WTC11 (cell line): ENCODE data around the gene EBI3. TPM values are rescaled to one million over a fixed set of nuclear protein-coding genes. Genes with fewer than 3 reads are reported as not detected.

Source experiments
- ATAC-seq: fragments of 200-7000 bp; cut with Tn5 transposase; 2 replicates; pipeline ENCODE4 v1.10.0; 2021; ENCODE audit warnings: mild to moderate bottlenecking, moderate library complexity
- CTCF ChIA-PET: fragments of 300-600 bp; sonication (Branson Sonifier 250); formaldehyde crosslinking; loops from one replicate; lab custom pipeline; 2021; ENCODE audit warnings: antibody characterized with exemption; lab: Charles Lee
- POLR2A ChIA-PET: fragments of 350-600 bp; sonication (Branson Sonifier 250); formaldehyde crosslinking; loops from one replicate; lab custom pipeline; 2021; ENCODE audit warnings: antibody characterized with exemption; lab: Charles Lee
- DNase-seq: peaks from one replicate; pipeline ENCODE4 v3.0.0; 2021; ENCODE audit warnings: low spot score
- H3K27ac Mint-ChIP-seq: 2 replicates; pipeline ENCODE4 v1.8.0; 2021; ENCODE audit warnings: mixed read lengths
- H3K27me3 Mint-ChIP-seq: 2 replicates; pipeline ENCODE4 v1.8.0; 2021; ENCODE audit warnings: low read depth, mild to moderate bottlenecking, moderate library complexity, mixed read lengths
- H3K36me3 Mint-ChIP-seq: 2 replicates; pipeline ENCODE4 v1.8.0; 2021; ENCODE audit warnings: mixed read lengths
- H3K4me1 Mint-ChIP-seq: 2 replicates; pipeline ENCODE4 v1.8.0; 2022; ENCODE audit warnings: mixed read lengths
- H3K4me3 Mint-ChIP-seq: 2 replicates; pipeline ENCODE4 v1.8.0; 2021; ENCODE audit warnings: mild to moderate bottlenecking, moderate library complexity, mixed read lengths
- H3K9me3 Mint-ChIP-seq: 2 replicates; pipeline ENCODE4 v1.8.0; 2021; ENCODE audit warnings: mixed read lengths
- CBFB ChIP-seq: sonication (generic); formaldehyde crosslinking; IDR thresholded peaks from 2 replicates; pipeline ENCODE4 v1.8.1; 2022; ENCODE audit warnings: mild to moderate bottlenecking, low read depth, missing genetic modification reagents
- CREM ChIP-seq: sonication (generic); formaldehyde crosslinking; IDR thresholded peaks from 2 replicates; pipeline ENCODE4 v1.8.1; 2022; ENCODE audit warnings: mild to moderate bottlenecking, missing genetic modification reagents, moderate library complexity
- EMX1 ChIP-seq: fragments of 250-450 bp; sonication (Bioruptor Pico); IDR thresholded peaks from 2 replicates; pipeline ENCODE4 v1.8.0; 2021; ENCODE audit warnings: mild to moderate bottlenecking
- FOXP1 ChIP-seq: sonication (generic); formaldehyde crosslinking; IDR thresholded peaks from 2 replicates; pipeline ENCODE4 v1.8.0; 2022; ENCODE audit warnings: missing genetic modification reagents, mild to moderate bottlenecking, moderate library complexity, borderline replicate concordance
- GTF2I ChIP-seq: fragments of 250-450 bp; sonication (Bioruptor Pico); conservative IDR thresholded peaks from 2 replicates; pipeline ENCODE4 v1.4.0; 2021; ENCODE audit warnings: mild to moderate bottlenecking
- PRRX2 ChIP-seq: fragments of 250-450 bp; sonication (Bioruptor Pico); IDR thresholded peaks from 2 replicates; pipeline ENCODE4 v1.8.0; 2021; ENCODE audit warnings: mild to moderate bottlenecking
- SOX15 ChIP-seq: fragments of 250-450 bp; sonication (Bioruptor Pico); IDR thresholded peaks from 2 replicates; pipeline ENCODE4 v1.9.0; 2021; ENCODE audit warnings: mild to moderate bottlenecking
- ZBTB21 ChIP-seq: sonication (generic); formaldehyde crosslinking; IDR thresholded peaks from 2 replicates; pipeline ENCODE4 v1.8.1; 2023; ENCODE audit warnings: mild to moderate bottlenecking, missing genetic modification reagents, borderline replicate concordance
- ZNF121 ChIP-seq: sonication (generic); formaldehyde crosslinking; IDR thresholded peaks from 2 replicates; pipeline ENCODE4 v1.8.0; 2023; ENCODE audit warnings: missing genetic modification reagents
- total RNA-seq: library from RNA; stranded (reverse); gene quantifications from 3 replicates; pipeline ENCODE4 v1.2.3, GENCODE V29; 2021
- TF ChIP-seq, protein P1 (sequence below): fragments of 200-600 bp; IDR thresholded peaks from 2 replicates; pipeline ENCODE4 v1.8.0; 2022; ENCODE audit warnings: antibody characterized with exemption
- TF ChIP-seq, protein P2 (sequence below): sonication (generic); formaldehyde crosslinking; IDR thresholded peaks from 2 replicates; pipeline ENCODE4 v1.8.1; 2023; ENCODE audit warnings: mild to moderate bottlenecking, moderate library complexity, missing genetic modification reagents
- TF ChIP-seq, protein P3 (sequence below): sonication (generic); formaldehyde crosslinking; IDR thresholded peaks from 2 replicates; pipeline ENCODE4 v1.8.0; 2022; ENCODE audit warnings: mild to moderate bottlenecking, missing genetic modification reagents
- TF ChIP-seq, protein P4 (sequence below): fragments of 250-450 bp; sonication (Bioruptor Pico); IDR thresholded peaks from 2 replicates; pipeline ENCODE4 v1.9.0; 2021; ENCODE audit warnings: mild to moderate bottlenecking
- TF ChIP-seq, protein P5 (sequence below): sonication (generic); formaldehyde crosslinking; IDR thresholded peaks from 2 replicates; pipeline ENCODE4 v1.8.1; 2022; ENCODE audit warnings: mild to moderate bottlenecking, moderate library complexity, missing genetic modification reagents
- TF ChIP-seq, protein P6 (sequence below): sonication (generic); formaldehyde crosslinking; IDR thresholded peaks from 2 replicates; pipeline ENCODE4 v1.8.1; 2023; ENCODE audit warnings: mild to moderate bottlenecking, missing genetic modification reagents, moderate library complexity
- TF ChIP-seq, protein P7 (sequence below): sonication (generic); formaldehyde crosslinking; IDR thresholded peaks from 2 replicates; pipeline ENCODE4 v1.8.1; 2023; ENCODE audit warnings: mild to moderate bottlenecking, missing genetic modification reagents

Gene EBI3
- total RNA-seq, 1 experiment from 2014 or later, result 0.81 TPM

DNA sequence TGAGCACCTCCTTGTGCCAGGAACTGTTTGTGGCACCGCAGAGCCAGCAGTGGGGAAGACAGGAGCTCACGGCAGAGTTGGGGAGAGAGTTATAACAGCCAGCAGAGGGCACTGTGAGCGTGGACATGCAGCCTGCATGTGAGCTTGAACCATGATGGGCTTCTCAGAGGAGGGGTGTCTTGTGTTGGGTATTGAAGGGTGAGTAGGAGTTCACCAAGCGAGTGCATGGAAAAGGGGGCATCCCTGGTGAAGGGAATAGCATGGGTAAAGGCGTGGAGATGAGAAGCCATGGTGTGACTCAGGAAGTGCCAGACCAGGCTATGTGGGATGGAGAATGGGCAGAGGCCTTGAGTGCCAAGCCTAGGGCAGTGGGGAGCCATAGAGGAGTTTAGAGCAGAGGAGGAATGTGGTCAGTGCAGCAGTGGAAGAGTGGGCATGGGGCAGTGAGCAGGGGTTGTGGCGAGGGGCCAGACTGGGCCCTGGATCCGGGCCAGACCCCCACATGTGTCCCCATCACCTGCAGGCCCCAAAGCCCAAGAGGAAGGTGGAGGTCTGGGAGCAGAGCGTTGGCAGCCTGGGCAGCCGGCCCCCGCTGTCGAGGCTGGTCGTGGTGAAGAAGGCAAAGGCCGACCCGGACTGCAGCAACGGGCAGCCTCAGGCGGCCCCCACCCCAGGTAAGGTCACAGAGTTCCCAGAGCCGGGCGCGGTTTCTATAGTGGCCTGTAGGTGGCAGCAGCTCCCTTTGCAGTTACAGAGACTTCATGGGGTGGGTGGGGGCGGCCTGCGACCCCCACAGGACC lies 38.0 kb downstream of the EBI3 start:
- H3K36me3 Mint-ChIP-seq, result peaks cover 17% of the 10 kb centered on the region
- no peak overlapping the region for H3K4me3 Mint-ChIP-seq
- H3K9me3 Mint-ChIP-seq, result no peaks in the 10 kb centered on the region
- H3K27me3 Mint-ChIP-seq, result no peaks in the 10 kb centered on the region
- POLR2A ChIA-PET, result interaction anchor here (0.6 to 1.7 kb wide), 9 partner anchors 46 to 1008 kb away, joined by 3 to 16 read pairs (median 5); partner anchors contain the start of gene MPND
- CTCF ChIA-PET, result interaction anchor here (0.6 to 4.5 kb wide), 81 partner anchors 11 to 1152 kb away, joined by 3 to 187 read pairs (median 6); partner anchors contain the start of genes CHAF1A, EBI3, FSD1 and HDGFL2
- ATAC-seq (peak; percentile 93), DNase-seq (peak; percentile 88)
- 0 out of 2 replicates have a peak overlapping the region, but pooled peaks have one; percentile 5 for H3K27ac Mint-ChIP-seq
- TF ChIP-seq, protein P1, sequence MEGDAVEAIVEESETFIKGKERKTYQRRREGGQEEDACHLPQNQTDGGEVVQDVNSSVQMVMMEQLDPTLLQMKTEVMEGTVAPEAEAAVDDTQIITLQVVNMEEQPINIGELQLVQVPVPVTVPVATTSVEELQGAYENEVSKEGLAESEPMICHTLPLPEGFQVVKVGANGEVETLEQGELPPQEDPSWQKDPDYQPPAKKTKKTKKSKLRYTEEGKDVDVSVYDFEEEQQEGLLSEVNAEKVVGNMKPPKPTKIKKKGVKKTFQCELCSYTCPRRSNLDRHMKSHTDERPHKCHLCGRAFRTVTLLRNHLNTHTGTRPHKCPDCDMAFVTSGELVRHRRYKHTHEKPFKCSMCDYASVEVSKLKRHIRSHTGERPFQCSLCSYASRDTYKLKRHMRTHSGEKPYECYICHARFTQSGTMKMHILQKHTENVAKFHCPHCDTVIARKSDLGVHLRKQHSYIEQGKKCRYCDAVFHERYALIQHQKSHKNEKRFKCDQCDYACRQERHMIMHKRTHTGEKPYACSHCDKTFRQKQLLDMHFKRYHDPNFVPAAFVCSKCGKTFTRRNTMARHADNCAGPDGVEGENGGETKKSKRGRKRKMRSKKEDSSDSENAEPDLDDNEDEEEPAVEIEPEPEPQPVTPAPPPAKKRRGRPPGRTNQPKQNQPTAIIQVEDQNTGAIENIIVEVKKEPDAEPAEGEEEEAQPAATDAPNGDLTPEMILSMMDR, result peak; percentile 86
- TF ChIP-seq CREM (CRISPR knock-in tag) (no peak), SOX15 (CRISPR knock-in tag) (no peak), PRRX2 (no peak), GTF2I (0 out of 2 replicates have a peak, but pooled peaks have one; percentile 41)
- TF ChIP-seq, protein P2, sequence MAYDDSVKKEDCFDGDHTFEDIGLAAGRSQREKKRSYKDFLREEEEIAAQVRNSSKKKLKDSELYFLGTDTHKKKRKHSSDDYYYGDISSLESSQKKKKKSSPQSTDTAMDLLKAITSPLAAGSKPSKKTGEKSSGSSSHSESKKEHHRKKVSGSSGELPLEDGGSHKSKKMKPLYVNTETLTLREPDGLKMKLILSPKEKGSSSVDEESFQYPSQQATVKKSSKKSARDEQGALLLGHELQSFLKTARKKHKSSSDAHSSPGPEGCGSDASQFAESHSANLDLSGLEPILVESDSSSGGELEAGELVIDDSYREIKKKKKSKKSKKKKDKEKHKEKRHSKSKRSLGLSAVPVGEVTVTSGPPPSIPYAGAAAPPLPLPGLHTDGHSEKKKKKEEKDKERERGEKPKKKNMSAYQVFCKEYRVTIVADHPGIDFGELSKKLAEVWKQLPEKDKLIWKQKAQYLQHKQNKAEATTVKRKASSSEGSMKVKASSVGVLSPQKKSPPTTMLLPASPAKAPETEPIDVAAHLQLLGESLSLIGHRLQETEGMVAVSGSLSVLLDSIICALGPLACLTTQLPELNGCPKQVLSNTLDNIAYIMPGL (CRISPR knock-in tag), result peak; percentile 51; the same call in 1 of the 2 replicates
- TF ChIP-seq, protein P3, sequence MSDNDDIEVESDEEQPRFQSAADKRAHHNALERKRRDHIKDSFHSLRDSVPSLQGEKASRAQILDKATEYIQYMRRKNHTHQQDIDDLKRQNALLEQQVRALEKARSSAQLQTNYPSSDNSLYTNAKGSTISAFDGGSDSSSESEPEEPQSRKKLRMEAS, result 0 out of 2 replicates have a peak, but pooled peaks have one; percentile 39
- TF ChIP-seq, protein P4, sequence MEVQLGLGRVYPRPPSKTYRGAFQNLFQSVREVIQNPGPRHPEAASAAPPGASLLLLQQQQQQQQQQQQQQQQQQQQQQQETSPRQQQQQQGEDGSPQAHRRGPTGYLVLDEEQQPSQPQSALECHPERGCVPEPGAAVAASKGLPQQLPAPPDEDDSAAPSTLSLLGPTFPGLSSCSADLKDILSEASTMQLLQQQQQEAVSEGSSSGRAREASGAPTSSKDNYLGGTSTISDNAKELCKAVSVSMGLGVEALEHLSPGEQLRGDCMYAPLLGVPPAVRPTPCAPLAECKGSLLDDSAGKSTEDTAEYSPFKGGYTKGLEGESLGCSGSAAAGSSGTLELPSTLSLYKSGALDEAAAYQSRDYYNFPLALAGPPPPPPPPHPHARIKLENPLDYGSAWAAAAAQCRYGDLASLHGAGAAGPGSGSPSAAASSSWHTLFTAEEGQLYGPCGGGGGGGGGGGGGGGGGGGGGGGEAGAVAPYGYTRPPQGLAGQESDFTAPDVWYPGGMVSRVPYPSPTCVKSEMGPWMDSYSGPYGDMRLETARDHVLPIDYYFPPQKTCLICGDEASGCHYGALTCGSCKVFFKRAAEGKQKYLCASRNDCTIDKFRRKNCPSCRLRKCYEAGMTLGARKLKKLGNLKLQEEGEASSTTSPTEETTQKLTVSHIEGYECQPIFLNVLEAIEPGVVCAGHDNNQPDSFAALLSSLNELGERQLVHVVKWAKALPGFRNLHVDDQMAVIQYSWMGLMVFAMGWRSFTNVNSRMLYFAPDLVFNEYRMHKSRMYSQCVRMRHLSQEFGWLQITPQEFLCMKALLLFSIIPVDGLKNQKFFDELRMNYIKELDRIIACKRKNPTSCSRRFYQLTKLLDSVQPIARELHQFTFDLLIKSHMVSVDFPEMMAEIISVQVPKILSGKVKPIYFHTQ (CRISPR knock-in tag), result no peak
- no peaks in the 10 kb centered on the region; the same call in 1 of the 2 replicates for H3K4me1 Mint-ChIP-seq

DNA sequence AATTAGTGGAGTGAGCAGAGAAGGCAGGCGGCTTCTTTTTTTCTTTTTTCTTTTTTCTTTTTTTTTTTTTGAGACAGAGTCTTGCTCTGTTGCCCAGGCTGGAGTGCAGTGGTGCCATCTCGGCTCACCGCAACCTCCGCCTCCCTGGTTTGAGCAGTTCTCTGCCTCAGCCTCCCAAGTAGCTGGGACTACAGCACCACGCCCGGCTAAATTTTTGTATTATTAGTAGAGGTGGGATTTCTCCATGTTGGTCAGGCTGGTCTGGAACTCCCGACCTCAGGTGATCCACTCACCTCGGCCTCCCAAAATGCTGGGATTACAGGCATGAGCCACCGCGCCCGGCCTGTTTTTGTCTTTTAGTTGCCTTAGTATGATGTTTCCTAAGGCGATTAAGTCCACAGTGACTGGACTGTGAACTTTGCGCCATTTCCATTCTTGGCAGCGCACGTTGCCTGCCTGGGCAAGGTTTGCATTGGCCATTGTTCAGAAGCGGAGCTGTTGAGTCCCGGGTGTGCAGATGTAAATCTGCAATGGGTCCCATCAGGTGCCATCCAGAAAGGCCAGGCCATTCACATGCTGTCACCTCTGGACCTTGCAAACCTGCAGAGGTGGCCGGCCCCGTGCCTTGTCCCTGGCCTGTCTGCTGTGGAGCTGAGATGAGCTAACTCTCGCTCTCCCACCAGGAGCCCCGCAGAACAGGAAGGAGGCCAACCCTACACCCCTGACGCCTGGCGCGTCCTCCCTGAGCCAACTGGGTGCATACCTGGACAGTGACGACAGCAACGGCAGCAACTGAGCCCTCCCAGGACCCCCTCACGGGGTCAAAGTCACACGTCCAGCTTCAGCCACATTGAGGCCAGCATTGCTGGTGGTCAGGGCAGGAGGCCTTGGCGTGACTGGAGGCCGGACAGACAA lies 38.8 kb downstream of the EBI3 start:
- no peak for DNase-seq
- no peak for ATAC-seq
- peak; percentile 49; the same call in 1 of the 2 replicates for TF ChIP-seq ZNF121
- TF ChIP-seq CBFB, result no peak
- Mint-ChIP-seq H3K9me3 (no peaks in the 10 kb centered on the region), H3K4me3 (no peak overlapping the region), H3K4me1 (no peaks in the 10 kb centered on the region; the same call in 1 of the 2 replicates), H3K27me3 (no peaks in the 10 kb centered on the region), H3K27ac (no peak overlapping the region), H3K36me3 (peaks cover 17% of the 10 kb centered on the region)
- CTCF ChIA-PET, result interaction anchor here (0.6 to 4.5 kb wide), 48 partner anchors 12 to 1151 kb away, joined by 3 to 187 read pairs (median 12); partner anchors contain the start of genes CHAF1A, EBI3, FSD1 and MPND
- POLR2A ChIA-PET, result interaction anchor here (0.6 to 1.7 kb wide), 8 partner anchors 75 to 1007 kb away, joined by 3 to 16 read pairs (median 6); partner anchors contain the start of gene MPND

DNA sequence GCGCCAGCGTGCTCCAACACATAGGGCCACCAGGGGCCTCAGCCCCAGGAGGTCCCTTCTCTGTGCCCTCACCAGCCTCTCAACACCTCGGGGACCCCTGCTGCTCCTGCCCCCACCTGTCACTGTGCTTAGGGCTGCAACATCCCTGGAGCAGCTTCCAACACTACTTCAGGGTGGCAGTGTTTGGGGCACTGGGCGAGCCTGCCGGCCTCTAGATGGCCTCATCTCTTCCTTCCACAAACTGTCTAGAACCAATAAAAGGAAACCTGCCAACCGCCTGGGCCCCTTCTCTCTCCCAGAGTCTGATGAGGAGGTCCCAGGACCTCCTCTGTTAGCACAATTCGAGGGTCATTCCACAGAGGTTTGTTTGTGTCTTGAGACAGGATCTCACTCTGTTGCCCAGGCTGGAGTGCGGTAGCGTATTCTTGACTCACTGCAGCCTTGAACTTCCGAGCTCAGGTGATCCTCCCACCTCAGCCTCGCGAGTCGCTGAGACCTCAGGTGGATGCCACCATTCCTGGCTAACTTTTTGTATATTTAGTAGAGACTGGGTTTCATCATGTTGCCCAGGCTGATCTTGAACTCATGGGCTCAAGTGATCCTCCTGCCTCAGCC lies 39.6 kb downstream of the EBI3 start:
- TF ChIP-seq, protein P5, sequence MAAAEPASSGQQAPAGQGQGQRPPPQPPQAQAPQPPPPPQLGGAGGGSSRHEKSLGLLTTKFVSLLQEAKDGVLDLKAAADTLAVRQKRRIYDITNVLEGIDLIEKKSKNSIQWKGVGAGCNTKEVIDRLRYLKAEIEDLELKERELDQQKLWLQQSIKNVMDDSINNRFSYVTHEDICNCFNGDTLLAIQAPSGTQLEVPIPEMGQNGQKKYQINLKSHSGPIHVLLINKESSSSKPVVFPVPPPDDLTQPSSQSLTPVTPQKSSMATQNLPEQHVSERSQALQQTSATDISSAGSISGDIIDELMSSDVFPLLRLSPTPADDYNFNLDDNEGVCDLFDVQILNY (CRISPR knock-in tag), result no peak
- TF ChIP-seq, protein P6, sequence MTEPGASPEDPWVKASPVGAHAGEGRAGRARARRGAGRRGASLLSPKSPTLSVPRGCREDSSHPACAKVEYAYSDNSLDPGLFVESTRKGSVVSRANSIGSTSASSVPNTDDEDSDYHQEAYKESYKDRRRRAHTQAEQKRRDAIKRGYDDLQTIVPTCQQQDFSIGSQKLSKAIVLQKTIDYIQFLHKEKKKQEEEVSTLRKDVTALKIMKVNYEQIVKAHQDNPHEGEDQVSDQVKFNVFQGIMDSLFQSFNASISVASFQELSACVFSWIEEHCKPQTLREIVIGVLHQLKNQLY, result no peak
- TF ChIP-seq, protein P7, sequence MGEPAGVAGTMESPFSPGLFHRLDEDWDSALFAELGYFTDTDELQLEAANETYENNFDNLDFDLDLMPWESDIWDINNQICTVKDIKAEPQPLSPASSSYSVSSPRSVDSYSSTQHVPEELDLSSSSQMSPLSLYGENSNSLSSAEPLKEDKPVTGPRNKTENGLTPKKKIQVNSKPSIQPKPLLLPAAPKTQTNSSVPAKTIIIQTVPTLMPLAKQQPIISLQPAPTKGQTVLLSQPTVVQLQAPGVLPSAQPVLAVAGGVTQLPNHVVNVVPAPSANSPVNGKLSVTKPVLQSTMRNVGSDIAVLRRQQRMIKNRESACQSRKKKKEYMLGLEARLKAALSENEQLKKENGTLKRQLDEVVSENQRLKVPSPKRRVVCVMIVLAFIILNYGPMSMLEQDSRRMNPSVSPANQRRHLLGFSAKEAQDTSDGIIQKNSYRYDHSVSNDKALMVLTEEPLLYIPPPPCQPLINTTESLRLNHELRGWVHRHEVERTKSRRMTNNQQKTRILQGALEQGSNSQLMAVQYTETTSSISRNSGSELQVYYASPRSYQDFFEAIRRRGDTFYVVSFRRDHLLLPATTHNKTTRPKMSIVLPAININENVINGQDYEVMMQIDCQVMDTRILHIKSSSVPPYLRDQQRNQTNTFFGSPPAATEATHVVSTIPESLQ (CRISPR knock-in tag), result no peak
- TF ChIP-seq ZBTB21 (CRISPR knock-in tag) (no peak), EMX1 (CRISPR knock-in tag) (no peak), FOXP1 (no peak)
- CTCF ChIA-PET, result interaction anchor here (2.2 to 4.5 kb wide), 12 partner anchors 11 to 177 kb away, joined by 10 to 187 read pairs (median 46); partner anchors contain the start of genes EBI3, FSD1, MPND and SHD
- Mint-ChIP-seq H3K27ac (no peak overlapping the region), H3K4me1 (no peaks in the 10 kb centered on the region; the same call in 1 of the 2 replicates), H3K4me3 (no peak overlapping the region), H3K27me3 (no peaks in the 10 kb centered on the region), H3K9me3 (no peaks in the 10 kb centered on the region), H3K36me3 (peaks cover 17% of the 10 kb centered on the region)
- DNase-seq (no peak), ATAC-seq (no peak)
- POLR2A ChIA-PET, result interaction anchor here (0.6 to 0.7 kb wide), 2 partner anchors 74 to 117 kb away, joined by 3 read pairs; no protein-coding TSS in a partner anchor
